Chondrocyte (in vitro differentiated cells): ENCODE data around the gene DMPK. TPM values are rescaled to one million over a fixed set of nuclear protein-coding genes. Genes with fewer than 3 reads are reported as not detected.
"Not testable (repeated sequence)": the region's sequence is repeated elsewhere in the genome, so short reads cannot be mapped to it uniquely, and the experiment has no call there.

Experiments
- DNase-seq: peaks from one replicate; pipeline ENCODE4 v3.0.0; 2021; ENCODE audit warnings: mixed read lengths, low spot score
- H3K27ac Mint-ChIP-seq: one replicate; pipeline ENCODE4 v1.8.0; 2021; ENCODE audit warnings: mild to moderate bottlenecking, moderate library complexity, mixed read lengths; ENCODE audit not compliant: unreplicated experiment
- H3K27me3 Mint-ChIP-seq: 2 replicates; pipeline ENCODE4 v1.8.0; 2021; ENCODE audit warnings: low read depth, mixed read lengths
- H3K36me3 Mint-ChIP-seq: 2 replicates; pipeline ENCODE4 v1.8.0; 2021; ENCODE audit warnings: low read depth, mixed read lengths
- H3K4me1 Mint-ChIP-seq: 2 replicates; pipeline ENCODE4 v1.8.0; 2021; ENCODE audit warnings: low read depth, mild to moderate bottlenecking, mixed read lengths
- H3K4me3 Mint-ChIP-seq: one replicate; pipeline ENCODE4 v1.8.0; 2021; ENCODE audit warnings: mild to moderate bottlenecking, moderate library complexity, mixed read lengths; ENCODE audit not compliant: unreplicated experiment
- H3K9me3 Mint-ChIP-seq: 2 replicates; pipeline ENCODE4 v1.8.0; 2021; ENCODE audit warnings: low read depth, mixed read lengths
- CTCF ChIP-seq: fragments of 200-600 bp; sonication (generic); IDR thresholded peaks from 2 replicates; pipeline ENCODE4 v1.5.0; 2021; ENCODE audit warnings: antibody characterized with exemption, mild to moderate bottlenecking, moderate library complexity
- total RNA-seq: library from RNA; stranded (reverse); gene quantifications from 3 replicates; pipeline ENCODE4 v1.2.1, GENCODE V29; 2021

DMPK gene
- total RNA-seq, 1 donor from 2014 or later, result 176 TPM

DNA sequence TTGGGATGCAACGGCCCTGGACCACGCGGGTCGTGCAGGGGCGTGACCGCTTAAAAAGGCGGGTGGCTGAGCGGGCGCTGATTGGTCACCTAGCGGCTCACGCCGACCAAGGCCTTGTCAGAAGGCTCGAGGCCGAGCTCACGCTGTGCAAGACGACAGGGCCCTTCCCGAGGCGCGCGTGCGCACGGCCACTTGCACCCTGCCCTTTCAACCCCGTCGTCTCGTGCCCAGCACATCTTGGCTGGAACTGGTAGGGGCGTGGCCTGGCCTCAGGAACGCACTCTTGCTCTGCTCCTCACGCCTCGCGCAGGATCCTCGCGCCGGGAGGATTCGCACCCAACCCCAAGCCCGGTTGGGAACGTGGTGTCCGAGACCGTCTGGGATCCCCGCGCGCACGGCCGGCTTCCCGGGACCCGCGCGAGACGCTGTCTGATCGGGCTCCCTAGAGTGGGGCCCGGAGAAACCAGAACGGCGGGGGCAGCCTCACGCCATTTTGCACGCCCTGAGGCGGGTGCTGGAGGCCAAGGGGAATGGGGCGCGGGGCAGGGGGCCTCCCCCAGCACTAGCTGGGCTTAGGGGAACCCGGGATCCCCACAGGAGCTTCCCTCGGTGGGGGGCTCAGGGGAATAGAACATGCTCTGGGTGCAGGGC is 49.0 kb downstream of the DMPK start, which contains the start of gene MEIOSIN:
Gene MEIOSIN (plus strand): TSS at position 280 of the 651 bp plus-strand sequence. CDS start 1,938 bp downstream, outside the sequence.
- Mint-ChIP-seq H3K4me3 (no peak within 1 kb of the TSS), H3K27me3 (no peaks in the 10 kb centered on the region), H3K9me3 (no peaks in the 10 kb centered on the region), H3K27ac (no peak within 1 kb of the TSS), H3K4me1 (peaks cover 16% of the 10 kb centered on the region), H3K36me3 (no peaks in the 10 kb centered on the region)
- DNase-seq, result no peak
- no peak for TF ChIP-seq CTCF

DNA sequence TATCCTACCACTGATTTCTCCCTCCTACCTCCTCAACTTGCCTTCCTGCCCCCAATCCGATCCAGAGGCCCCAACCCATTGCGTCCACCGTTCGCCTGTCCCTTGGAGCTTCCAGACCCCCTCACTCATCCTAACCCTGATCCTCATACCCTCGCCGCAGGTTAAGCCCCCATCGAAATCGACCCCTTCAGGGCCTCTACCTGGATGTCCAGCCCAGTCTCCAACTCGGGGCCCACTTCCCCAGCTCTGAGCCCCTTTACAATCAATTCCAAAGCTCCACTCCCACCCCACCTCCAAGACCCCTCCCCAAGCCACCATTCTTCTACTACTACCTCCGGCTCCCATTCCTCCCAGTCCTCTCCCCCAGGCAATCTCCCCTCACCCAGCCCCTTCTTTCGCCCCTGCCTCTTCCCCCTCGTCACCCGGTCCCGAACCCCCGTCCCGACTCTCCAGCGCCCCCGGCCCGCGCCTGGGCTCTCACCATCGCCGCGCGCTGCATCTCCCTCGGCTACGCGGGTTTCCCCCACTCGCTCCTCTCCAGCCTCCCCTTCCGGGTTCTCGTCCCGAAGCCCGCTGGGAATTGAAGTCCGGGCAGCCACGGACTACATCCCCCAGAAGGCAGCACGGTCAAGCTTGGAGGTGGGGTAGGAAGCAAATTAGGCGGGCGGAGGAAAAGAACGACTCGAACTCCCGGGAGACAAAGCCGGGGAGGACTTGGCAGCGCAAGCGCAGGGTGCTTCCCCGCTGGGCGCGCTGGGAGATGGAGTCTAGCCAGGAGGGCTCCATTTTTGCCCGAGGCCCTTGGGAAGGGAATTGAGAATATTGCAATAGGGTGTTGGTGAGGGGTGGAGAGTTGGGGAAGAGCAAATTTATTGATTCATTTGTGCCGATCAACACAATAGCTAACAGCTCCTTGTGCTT is 51.7 kb downstream of the DMPK start, which contains the start of gene FBXO46:
Gene FBXO46 (minus strand): TSS at position 529 of the 921 bp plus-strand sequence. CDS start 17,401 bp downstream, outside the sequence.
- Mint-ChIP-seq H3K4me1 (peaks cover 20% of the 10 kb centered on the region), H3K36me3 (no peaks in the 10 kb centered on the region), H3K9me3 (no peaks in the 10 kb centered on the region), H3K27me3 (no peaks in the 10 kb centered on the region), H3K27ac (peak within 1 kb of the TSS; percentile 94), H3K4me3 (peak within 1 kb of the TSS; percentile 98)
- peak; percentile 98 for DNase-seq
- peak; percentile 37 for TF ChIP-seq CTCF

GRCh38 chr19:45729800-45730290 is 52.4 kb downstream of the DMPK start:
- DNase-seq, result no peak
- TF ChIP-seq CTCF, result no peak
- Mint-ChIP-seq H3K4me3 (peak overlapping the region; percentile 98), H3K27me3 (no peaks in the 10 kb centered on the region), H3K4me1 (peaks cover 20% of the 10 kb centered on the region), H3K27ac (peak overlapping the region; percentile 94), H3K36me3 (no peaks in the 10 kb centered on the region), H3K9me3 (no peaks in the 10 kb centered on the region)

DNA sequence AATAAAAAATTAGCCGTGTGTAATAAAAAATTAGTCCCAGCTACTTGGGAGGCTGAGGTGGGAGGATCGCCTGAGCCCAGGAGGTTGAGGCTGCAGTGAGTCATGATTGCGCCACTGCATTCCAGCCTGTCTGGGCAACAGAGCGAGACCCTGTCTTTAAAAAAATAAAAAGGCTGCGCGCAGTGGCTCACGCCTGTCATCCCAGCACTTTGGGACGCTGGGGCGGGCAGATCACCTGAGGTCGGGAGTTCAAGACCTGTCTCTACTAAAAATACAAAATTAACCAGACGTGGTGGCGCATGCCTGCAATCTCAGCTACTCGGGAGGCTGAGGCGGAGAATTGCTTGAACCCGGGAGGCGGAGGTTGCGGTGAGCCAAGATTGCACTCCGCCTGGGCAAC is 53.6 kb downstream of the DMPK start:
- H3K4me3 Mint-ChIP-seq, DNase-seq, H3K9me3 Mint-ChIP-seq, H3K27ac Mint-ChIP-seq, H3K27me3 Mint-ChIP-seq, H3K36me3 Mint-ChIP-seq: not testable (repeated sequence)
- peaks cover 26% of the 10 kb centered on the region for H3K4me1 Mint-ChIP-seq

- not testable (repeated sequence) for H3K27me3 Mint-ChIP-seq, H3K36me3 Mint-ChIP-seq, H3K4me3 Mint-ChIP-seq, DNase-seq, H3K27ac Mint-ChIP-seq, H3K9me3 Mint-ChIP-seq
- H3K4me1 Mint-ChIP-seq, result peaks cover 52% of the 10 kb centered on the region
Observed at GRCh38 chr19:45720065-45720464, 62.2 kb downstream of the DMPK start.

Other genes with a start within 250 kb of the DMPK start
- 14.8 to 19.8 TPM (median 14.8 TPM) in 3 replicates for gene OPA3, start 197.7 kb downstream of the DMPK start, total RNA-seq
- not detected in 3 replicates for gene GPR4, start 180.3 kb downstream of the DMPK start, total RNA-seq
- 20.5 to 28.3 TPM (median 22.4 TPM) in 3 replicates for gene EML2, start 143.1 kb downstream of the DMPK start, total RNA-seq
- 0.41 to 2.4 TPM (median 1.3 TPM) in 3 replicates for gene GIPR, start 114.3 kb downstream of the DMPK start, total RNA-seq
- gene SNRPD2, start 90.5 kb downstream of the DMPK start, total RNA-seq, result 310 to 361 TPM (median 314 TPM) in 3 replicates
- 11.9 to 13.7 TPM (median 13.4 TPM) in 3 replicates for gene QPCTL, start 89.8 kb downstream of the DMPK start, total RNA-seq
- gene FBXO46, start 51.6 kb downstream of the DMPK start, total RNA-seq, result 12.7 to 14.8 TPM (median 14.3 TPM) in 3 replicates
- gene MEIOSIN, start 49.1 kb downstream of the DMPK start, total RNA-seq, result not detected in 3 replicates
- gene SIX5, start 13.2 kb downstream of the DMPK start, total RNA-seq, result 29.3 to 33.8 TPM (median 33.0 TPM) in 3 replicates
- gene DMWD, start 10.4 kb upstream of the DMPK start, total RNA-seq, result 77.6 to 83.0 TPM (median 79.4 TPM) in 3 replicates
- 0.15 TPM in 1 of 3 replicates, not detected in the others for gene RSPH6A, start 32.8 kb upstream of the DMPK start, total RNA-seq
- gene SYMPK, start 80.7 kb upstream of the DMPK start, total RNA-seq, result 56.5 to 63.3 TPM (median 58.0 TPM) in 3 replicates
- gene FOXA3, start 81.8 kb upstream of the DMPK start, total RNA-seq, result not detected in 3 replicates
- 24.9 to 30.5 TPM (median 28.6 TPM) in 3 replicates for gene IRF2BP1, start 103.7 kb upstream of the DMPK start, total RNA-seq
- 11.9 to 13.1 TPM (median 12.5 TPM) in 3 replicates for gene MYPOP, start 120.1 kb upstream of the DMPK start, total RNA-seq
- not detected in 3 replicates for gene NANOS2, start 132.3 kb upstream of the DMPK start, total RNA-seq
- 0.10 to 0.22 TPM (median 0.18 TPM) in 3 replicates for gene NOVA2, start 191.4 kb upstream of the DMPK start, total RNA-seq
- 7.2 to 8.4 TPM (median 7.8 TPM) in 3 replicates for gene CCDC61, start 213.0 kb upstream of the DMPK start, total RNA-seq
- not detected in 3 replicates for gene PGLYRP1, start 240.6 kb upstream of the DMPK start, total RNA-seq